PFSK-1 (cell line): ENCODE data around the gene EPS8L2.

Source experiments
- FOXP2 ChIP-seq: optimal IDR thresholded peaks from 2 replicates; pipeline ENCODE3; 2011; ENCODE audit warnings: borderline replicate concordance, control low read depth, inconsistent platforms; ENCODE audit not compliant: insufficient read depth; ENCODE audit errors: extremely low read length, extremely low read depth
- POLR2AphosphoS5 ChIP-seq: IDR thresholded peaks from 2 replicates; pipeline ENCODE4 v1.6.1; 2012; ENCODE audit warnings: low read depth, mild to moderate bottlenecking, control low read depth, low read length, moderate library complexity
- SIN3A ChIP-seq: IDR thresholded peaks from 2 replicates; pipeline ENCODE4 v1.6.1; 2012; ENCODE audit warnings: mild to moderate bottlenecking, low read length, moderate library complexity, borderline replicate concordance; ENCODE audit not compliant: insufficient read depth
- TAF1 ChIP-seq: IDR thresholded peaks from 2 replicates; pipeline ENCODE4 v1.6.1; 2012; ENCODE audit warnings: low read length, control low read depth, borderline replicate concordance; ENCODE audit not compliant: insufficient read depth
- TF ChIP-seq, protein P1 (sequence below), 2 experiments: IDR thresholded peaks; 2 replicates each; pipeline versions ENCODE4 v1.6.1 to v1.8.0; 2011 to 2012; ENCODE audit warnings: low read depth in 2 of 2, low read length in 2 of 2, control low read depth in 1 of 2, inconsistent platforms in 1 of 2, mild to moderate bottlenecking in 1 of 2, moderate library complexity in 1 of 2; ENCODE audit not compliant: insufficient read depth in 1 of 2

EPS8L2 gene

DNA sequence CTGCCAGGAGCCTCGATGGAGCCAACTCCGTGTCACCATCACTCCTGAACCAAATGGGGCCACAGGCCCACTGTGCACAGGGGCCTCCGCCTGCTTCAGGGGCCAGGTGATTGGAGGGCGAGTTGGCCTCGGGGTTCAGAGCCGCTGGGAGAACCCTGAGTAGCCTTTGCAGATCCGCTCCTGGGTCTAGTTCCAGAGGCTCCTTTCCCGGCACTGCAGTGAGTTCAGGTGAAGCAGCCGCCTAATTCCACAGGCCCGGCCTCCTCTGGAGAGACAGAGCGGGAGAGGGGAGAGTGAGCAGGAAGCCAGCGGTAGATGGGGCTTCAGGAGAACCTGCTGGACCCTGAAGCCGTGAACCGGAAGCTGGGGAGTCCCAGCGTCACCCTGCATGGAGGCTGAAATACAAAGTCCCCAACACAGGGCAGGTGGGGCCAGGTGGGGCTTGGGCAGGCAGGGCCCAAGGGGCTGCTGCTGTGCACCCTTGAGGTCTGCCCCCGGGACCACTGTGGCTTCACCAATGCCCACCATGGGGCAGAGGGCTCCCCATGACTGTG, 46.4 kb upstream of the EPS8L2 start:
- TF ChIP-seq FOXP2 (no peak), SIN3A (no peak), POLR2AphosphoS5 (no peak), TAF1 (no peak)
- TF ChIP-seq, protein P1, sequence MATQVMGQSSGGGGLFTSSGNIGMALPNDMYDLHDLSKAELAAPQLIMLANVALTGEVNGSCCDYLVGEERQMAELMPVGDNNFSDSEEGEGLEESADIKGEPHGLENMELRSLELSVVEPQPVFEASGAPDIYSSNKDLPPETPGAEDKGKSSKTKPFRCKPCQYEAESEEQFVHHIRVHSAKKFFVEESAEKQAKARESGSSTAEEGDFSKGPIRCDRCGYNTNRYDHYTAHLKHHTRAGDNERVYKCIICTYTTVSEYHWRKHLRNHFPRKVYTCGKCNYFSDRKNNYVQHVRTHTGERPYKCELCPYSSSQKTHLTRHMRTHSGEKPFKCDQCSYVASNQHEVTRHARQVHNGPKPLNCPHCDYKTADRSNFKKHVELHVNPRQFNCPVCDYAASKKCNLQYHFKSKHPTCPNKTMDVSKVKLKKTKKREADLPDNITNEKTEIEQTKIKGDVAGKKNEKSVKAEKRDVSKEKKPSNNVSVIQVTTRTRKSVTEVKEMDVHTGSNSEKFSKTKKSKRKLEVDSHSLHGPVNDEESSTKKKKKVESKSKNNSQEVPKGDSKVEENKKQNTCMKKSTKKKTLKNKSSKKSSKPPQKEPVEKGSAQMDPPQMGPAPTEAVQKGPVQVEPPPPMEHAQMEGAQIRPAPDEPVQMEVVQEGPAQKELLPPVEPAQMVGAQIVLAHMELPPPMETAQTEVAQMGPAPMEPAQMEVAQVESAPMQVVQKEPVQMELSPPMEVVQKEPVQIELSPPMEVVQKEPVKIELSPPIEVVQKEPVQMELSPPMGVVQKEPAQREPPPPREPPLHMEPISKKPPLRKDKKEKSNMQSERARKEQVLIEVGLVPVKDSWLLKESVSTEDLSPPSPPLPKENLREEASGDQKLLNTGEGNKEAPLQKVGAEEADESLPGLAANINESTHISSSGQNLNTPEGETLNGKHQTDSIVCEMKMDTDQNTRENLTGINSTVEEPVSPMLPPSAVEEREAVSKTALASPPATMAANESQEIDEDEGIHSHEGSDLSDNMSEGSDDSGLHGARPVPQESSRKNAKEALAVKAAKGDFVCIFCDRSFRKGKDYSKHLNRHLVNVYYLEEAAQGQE (IDR thresholded peaks at IDR 0.05; ENCODE audit: insufficient read depth in 1 of 2, low read depth in 2 of 2, low read length in 2 of 2), result no peak

DNA sequence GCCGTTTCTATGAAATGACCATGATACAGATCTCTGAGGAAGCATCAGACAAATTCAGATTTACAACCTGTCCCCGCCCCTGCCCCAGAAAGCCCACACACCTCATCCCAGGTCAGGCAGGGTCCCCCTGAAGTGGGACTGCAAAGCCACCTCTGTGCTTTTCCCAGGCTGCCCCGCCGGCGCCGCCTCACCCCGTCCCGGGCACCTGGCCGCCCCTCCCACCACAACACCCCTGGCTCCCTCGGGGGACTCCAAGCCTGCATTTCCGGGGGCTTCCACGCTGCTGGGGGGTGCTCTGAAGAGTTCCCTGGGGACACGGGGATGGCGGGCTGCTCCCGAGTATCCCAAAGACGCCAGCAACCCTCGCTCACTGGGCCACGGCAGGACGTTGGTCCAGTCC, 45.8 kb upstream of the EPS8L2 start:
- TF ChIP-seq, protein P1 (IDR thresholded peaks at IDR 0.05; ENCODE audit: insufficient read depth in 1 of 2, low read depth in 2 of 2, low read length in 2 of 2), result no peak
- no peak for TF ChIP-seq TAF1
- TF ChIP-seq SIN3A, result no peak
- no peak for TF ChIP-seq FOXP2
- no peak for TF ChIP-seq POLR2AphosphoS5

DNA sequence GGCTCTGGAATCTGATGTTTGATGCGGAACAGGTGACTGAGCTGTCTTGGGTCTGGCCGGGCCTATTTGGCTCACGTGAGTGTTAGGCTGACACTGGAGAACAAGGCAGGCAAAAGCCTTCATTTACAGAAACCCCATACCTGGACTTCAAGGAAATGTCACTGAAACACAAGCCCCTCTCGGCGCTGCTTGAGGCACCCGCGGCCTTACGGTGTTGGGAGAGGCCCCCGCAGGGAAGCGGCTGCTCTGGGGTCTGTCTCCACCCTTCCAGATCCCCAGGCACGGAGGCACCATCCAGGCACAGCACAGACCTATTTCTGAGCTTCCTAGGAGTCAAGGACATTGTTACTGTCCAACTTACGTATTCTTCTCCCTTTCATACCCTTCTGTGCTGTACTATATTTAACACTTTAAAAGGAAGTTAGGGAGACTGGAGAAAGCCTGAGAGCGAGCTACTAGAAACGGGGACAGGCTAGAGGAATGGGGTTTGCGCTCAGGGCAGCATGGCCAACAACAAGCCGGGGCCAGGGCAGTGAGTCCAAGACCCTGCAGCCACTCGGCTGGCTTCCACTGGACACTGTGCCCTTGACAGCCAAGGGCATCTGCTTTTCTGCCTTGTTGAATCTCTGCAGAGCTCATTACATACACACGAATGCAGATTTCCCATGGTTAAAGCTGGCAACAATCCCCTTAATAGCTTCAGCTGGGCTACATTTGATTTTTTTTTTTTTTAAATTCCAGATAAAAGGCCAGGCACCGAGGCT, 45.2 kb upstream of the EPS8L2 start:
- TF ChIP-seq, protein P1 (IDR thresholded peaks at IDR 0.05; ENCODE audit: insufficient read depth in 1 of 2, low read depth in 2 of 2, low read length in 2 of 2), result no peak
- no peak for TF ChIP-seq SIN3A
- no peak for TF ChIP-seq POLR2AphosphoS5
- TF ChIP-seq TAF1, result no peak
- TF ChIP-seq FOXP2, result no peak

DNA sequence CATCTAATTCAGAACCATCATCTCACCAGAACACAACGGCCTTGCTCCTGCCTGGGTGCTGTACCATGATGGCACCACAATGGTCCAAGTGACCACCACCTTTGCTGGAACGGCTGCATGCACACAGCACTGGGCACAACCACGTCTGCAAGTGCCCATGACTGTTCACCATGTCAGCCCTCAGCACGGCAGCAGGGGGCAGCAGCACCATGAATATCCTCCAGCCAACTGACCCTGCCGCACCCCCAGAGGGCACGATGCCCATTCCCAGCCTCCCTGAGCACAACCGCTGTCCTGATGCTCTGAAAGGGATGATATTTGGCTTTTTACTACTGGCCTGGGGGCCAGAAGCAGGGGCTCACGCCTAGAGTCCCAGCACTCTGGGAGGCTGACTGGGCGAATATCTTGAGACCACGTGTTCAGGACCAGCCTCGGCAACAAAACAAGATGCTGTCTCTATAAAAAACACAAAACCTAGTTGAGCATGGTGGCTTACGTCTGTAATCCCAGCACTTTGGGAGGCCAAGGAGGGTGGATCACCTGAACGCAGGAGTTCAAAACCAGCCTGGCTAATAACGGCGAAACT, 43.2 kb upstream of the EPS8L2 start:
- TF ChIP-seq, protein P1 (IDR thresholded peaks at IDR 0.05; ENCODE audit: insufficient read depth in 1 of 2, low read depth in 2 of 2, low read length in 2 of 2), result no peak
- no peak for TF ChIP-seq SIN3A
- TF ChIP-seq TAF1, result no peak
- peak; percentile 64 for TF ChIP-seq FOXP2
- no peak for TF ChIP-seq POLR2AphosphoS5
